Coronary artery (tissue), 2 donors: ENCODE results near the gene SLC22A23.

Source experiments
- DNase-seq: peaks from one replicate; pipeline ENCODE4 v3.0.0-alpha.2; 2017; ENCODE audit warnings: low spot score
- H3K27ac ChIP-seq, 2 donors: fragments of 200-600 bp; sonication (generic); one replicate each; pipeline ENCODE4 v1.5.1; 2016 to 2019
- H3K4me3 ChIP-seq: fragments of 200-600 bp; sonication (generic); 2 replicates; pipeline ENCODE4 v1.5.1; 2016; ENCODE audit warnings: mild to moderate bottlenecking, moderate library complexity
- CTCF ChIP-seq: fragments of 200-600 bp; sonication (generic); IDR thresholded peaks from one replicate; pipeline ENCODE4 v1.5.1; 2019; ENCODE audit warnings: antibody characterized with exemption

SLC22A23 gene

GRCh38 chr6:3316331-3316730 lies 140.5 kb downstream of the SLC22A23 start:
- H3K4me3 ChIP-seq, result no peak overlapping the region
- no peak overlapping the region for H3K27ac ChIP-seq
- no peak for TF ChIP-seq CTCF
- DNase-seq, result peak; percentile 55

DNA sequence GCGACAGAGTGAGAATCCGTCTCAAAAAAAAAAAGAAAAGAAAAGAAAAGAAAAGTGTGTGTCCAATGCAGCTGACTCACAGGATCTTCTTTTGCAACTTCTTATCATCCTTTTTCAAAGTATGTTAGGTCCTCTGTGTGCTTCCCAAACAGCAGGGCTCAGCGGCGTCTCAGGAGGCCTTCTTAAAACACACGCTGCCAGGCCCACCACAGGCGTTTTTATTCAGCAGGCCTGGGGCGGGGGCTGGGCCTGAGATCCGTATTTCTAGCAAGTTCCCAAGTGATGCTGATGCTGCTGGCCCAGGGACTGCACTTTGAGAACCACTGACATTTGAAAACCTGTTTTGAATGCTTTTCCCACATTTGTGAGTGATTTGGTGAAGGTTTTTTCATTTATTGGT lies 141.0 kb downstream of the SLC22A23 start:
- Histone ChIP-seq H3K27ac (no peak overlapping the region), H3K4me3 (no peak overlapping the region)
- no peak for TF ChIP-seq CTCF
- DNase-seq, result no peak

DNA sequence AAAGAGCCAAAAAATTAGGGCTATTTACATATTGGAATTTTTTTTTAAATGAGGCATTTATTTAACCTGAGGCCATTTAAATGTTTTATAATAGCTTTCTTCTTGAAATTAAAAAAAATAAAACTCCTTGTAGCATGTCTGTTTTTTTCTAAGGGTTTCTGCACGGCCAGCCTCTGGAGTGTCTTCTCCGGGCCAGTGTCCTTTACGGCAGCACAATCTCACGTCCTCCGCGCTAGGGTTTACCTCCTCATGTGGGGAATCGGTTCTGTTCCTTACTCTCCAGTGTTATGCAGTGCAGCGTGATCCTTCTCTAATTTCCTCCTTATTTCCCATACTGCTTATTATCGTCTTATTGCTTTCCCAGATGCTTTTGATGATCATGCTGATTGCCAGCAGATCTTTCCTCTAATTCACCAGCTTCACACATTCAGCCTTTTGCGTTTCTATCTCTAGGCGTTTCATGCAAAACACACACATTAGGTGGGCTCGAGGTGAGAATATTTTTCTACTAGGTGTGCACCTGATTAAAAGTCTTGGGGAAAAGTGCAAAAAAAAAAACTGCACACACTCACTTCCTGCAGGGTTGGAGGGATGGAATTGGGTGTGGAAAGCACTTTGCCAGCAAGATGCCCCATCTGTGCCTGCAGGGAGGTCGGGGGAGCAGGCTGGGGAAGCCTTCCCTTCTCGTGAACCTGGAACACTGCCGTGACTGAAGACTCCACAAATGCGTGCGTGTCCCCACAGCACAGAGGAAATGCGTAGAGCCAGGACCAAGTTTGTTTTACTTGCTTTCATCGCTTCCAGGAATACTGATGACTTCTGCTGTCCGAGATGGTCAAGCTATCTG lies 142.0 kb downstream of the SLC22A23 start:
- Histone ChIP-seq H3K4me3 (no peak overlapping the region), H3K27ac (no peak overlapping the region)
- peak; percentile 36 for DNase-seq
- TF ChIP-seq CTCF, result no peak

- H3K27ac ChIP-seq, result no peak overlapping the region
- no peak overlapping the region for H3K4me3 ChIP-seq
- DNase-seq, result peak; percentile 49
- TF ChIP-seq CTCF, result no peak
Measured at GRCh38 chr6:3314176-3314575, 142.7 kb downstream of the SLC22A23 start.

DNA sequence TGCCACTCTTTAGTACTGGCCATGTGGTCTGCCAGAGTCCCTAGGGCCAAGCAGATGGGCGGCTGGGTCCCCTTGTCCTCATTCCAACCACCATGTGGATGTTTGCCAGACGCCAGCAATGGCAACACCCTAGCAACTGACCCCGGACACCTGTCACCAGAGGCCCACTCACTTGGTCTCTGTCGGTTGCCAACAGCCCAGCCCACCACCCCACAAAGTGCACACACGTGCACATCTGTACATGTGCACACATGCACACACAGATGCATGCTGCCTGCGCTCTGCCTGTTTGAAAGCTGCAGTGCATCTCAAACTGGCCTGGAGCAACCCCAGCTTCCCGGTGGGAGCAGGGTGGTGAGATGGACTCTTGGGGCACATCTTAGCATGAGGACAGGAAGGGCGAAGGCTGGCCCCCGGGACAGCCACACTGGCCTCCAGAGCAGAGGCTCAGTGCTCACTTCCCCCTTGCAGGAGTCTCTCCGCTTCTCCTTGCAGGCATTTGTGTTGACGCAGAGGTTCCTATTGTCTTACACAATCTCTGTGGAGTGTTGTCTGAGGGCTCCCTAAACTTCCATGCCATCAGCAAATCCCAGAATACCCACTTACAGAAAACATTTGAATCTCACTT lies 144.1 kb downstream of the SLC22A23 start:
- peak; percentile 71 for DNase-seq
- H3K4me3 ChIP-seq, result no peak overlapping the region

GRCh38 chr6:3311826-3312225 lies 145.0 kb downstream of the SLC22A23 start:
- Histone ChIP-seq H3K4me3 (no peak overlapping the region), H3K27ac (no peak overlapping the region)
- no peak for DNase-seq
- TF ChIP-seq CTCF, result no peak

More for the DNA sequence above, 144.1 kb downstream of the SLC22A23 start:
- H3K27ac ChIP-seq, result peak overlapping the region in 1 of 2 donors; percentile 20
- no peak for TF ChIP-seq CTCF

DNA sequence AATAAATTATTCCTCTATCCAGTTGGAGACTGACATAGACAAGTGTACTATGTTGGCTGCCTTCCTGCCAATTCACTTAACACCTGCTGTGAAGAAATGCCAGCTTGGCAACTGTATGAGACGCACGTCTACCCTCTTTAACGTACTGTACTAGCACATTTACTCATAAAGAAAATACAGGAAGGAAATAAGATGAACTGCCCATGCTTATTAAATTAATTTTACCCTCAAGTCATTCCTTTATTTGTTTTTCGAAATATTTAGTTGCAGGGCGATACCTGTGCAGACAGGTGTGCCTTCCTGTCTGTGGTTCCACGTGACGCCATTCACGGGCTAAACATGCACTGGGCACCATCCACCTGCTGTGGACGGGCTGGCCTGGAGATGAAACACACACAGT lies 146.1 kb downstream of the SLC22A23 start:
- no peak overlapping the region for H3K27ac ChIP-seq
- no peak for TF ChIP-seq CTCF
- no peak for DNase-seq
- no peak overlapping the region for H3K4me3 ChIP-seq
